Thyroid gland (tissue), 4 donors: ENCODE data around the gene SOX12. TPM values are rescaled to one million over a fixed set of nuclear protein-coding genes. Genes with fewer than 3 reads are reported as not detected.

Experiments
- DNase-seq, 2 donors: peaks; one replicate each; pipeline ENCODE4 v3.0.0-alpha.2; 2019
- H3K27ac ChIP-seq, 3 donors: fragments of 200-600 bp; sonication (generic); 1 replicate in 2 of 3; 2 replicates in 1 of 3; pipeline ENCODE4 v1.5.1; 2016 to 2019; ENCODE audit warnings: mild to moderate bottlenecking in 1 of 3, moderate library complexity in 1 of 3
- H3K27me3 ChIP-seq: fragments of 200-600 bp; sonication (generic); one replicate; pipeline ENCODE4 v1.5.1; 2019
- H3K36me3 ChIP-seq, 2 donors: fragments of 200-600 bp; sonication (generic); one replicate each; pipeline ENCODE4 v1.5.1; 2016 to 2019
- H3K4me1 ChIP-seq, 2 donors: fragments of 200-600 bp; sonication (generic); one replicate each; pipeline ENCODE4 v1.5.1; 2017 to 2019
- H3K4me3 ChIP-seq, 3 donors: fragments of 200-600 bp; sonication (generic); replicated peaks in 1 of 3; 1 replicate in 2 of 3; 2 replicates in 1 of 3; pipeline ENCODE4 v1.5.1; 2016; ENCODE audit warnings: mild to moderate bottlenecking in 1 of 3
- H3K9me3 ChIP-seq: fragments of 200-600 bp; sonication (generic); one replicate; pipeline ENCODE4 v1.5.1; 2017
- POLR2A ChIP-seq, 2 donors: fragments of 450-650 bp; IDR thresholded peaks; one replicate each; pipeline ENCODE4 v1.6.1; 2017; ENCODE audit warnings: antibody characterized with exemption in 2 of 2, mild to moderate bottlenecking in 2 of 2, moderate library complexity in 1 of 2
- WGBS, 2 donors: methylation state at CpG; one replicate each; pipeline ENCODE4 v1.1.5; 2017; 5-methylcytosine and 5-hydroxymethylcytosine counted together
- intact Hi-C: fragments of 100-400 bp; cut with DNase I; formaldehyde crosslinking; loops from one replicate; pipeline ENCODE4 v1.15.1; 2023
- total RNA-seq, 4 donors: library from RNA; depleted of rRNA; stranded (reverse); fragments of >200 nt; gene quantifications; one replicate each; pipeline ENCODE4 v1.2.3, GENCODE V29; 2016
- TF ChIP-seq, protein P1 (sequence below), 6 experiments: fragments of 200-600 bp in 3 of 6; fragments of 450-650 bp in 3 of 6; sonication (generic) in 3 of 6; IDR thresholded peaks; one replicate each; pipeline ENCODE4 v1.5.1; 2016 to 2019; ENCODE audit warnings: antibody characterized with exemption in 6 of 6, mild to moderate bottlenecking in 2 of 6, inconsistent platforms in 1 of 6, moderate library complexity in 1 of 6

SOX12 gene
- total RNA-seq, 4 donors from 2014 or later: 7.1 to 12.9 (median 9.0) TPM

DNA sequence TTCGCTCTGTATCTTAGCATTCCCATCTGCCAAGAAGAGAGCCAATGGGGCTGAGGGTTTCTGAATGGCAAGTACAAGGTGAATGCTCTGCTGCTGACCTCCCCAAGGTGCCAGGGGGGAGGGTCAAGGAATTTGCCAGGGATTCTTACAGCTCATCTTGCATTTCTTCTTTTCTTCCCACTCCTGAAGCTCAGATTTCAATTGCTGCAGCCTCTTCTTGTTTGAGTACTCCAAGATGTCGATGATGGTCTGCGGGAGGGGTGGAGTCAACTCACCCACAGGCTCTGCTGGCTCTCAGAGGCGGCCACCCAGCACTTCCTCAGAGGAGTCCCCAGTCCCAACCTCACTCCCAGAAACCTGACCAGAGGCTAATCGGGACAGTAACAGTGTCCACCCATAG is 47.2 kb upstream of the SOX12 start:
- no peaks in the 10 kb centered on the region for H3K4me1 ChIP-seq
- intact Hi-C loops: no loop called here
- no peak for DNase-seq
- H3K27me3 ChIP-seq: no peaks in the 10 kb centered on the region
- no peaks in the 10 kb centered on the region for H3K9me3 ChIP-seq
- no peak for TF ChIP-seq POLR2A (IDR thresholded peaks at IDR 0.05)
- TF ChIP-seq, protein P1, sequence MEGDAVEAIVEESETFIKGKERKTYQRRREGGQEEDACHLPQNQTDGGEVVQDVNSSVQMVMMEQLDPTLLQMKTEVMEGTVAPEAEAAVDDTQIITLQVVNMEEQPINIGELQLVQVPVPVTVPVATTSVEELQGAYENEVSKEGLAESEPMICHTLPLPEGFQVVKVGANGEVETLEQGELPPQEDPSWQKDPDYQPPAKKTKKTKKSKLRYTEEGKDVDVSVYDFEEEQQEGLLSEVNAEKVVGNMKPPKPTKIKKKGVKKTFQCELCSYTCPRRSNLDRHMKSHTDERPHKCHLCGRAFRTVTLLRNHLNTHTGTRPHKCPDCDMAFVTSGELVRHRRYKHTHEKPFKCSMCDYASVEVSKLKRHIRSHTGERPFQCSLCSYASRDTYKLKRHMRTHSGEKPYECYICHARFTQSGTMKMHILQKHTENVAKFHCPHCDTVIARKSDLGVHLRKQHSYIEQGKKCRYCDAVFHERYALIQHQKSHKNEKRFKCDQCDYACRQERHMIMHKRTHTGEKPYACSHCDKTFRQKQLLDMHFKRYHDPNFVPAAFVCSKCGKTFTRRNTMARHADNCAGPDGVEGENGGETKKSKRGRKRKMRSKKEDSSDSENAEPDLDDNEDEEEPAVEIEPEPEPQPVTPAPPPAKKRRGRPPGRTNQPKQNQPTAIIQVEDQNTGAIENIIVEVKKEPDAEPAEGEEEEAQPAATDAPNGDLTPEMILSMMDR (IDR thresholded peaks at IDR 0.05): no peak
- peaks cover 0 to 15% of the 10 kb centered on the region in 2 donors for H3K36me3 ChIP-seq
- WGBS, 2 donors: 65 to 75% methylated on average over 5 of the region's 5 CpGs
- H3K4me3 ChIP-seq: no peak overlapping the region
- H3K27ac ChIP-seq: no peak overlapping the region

DNA sequence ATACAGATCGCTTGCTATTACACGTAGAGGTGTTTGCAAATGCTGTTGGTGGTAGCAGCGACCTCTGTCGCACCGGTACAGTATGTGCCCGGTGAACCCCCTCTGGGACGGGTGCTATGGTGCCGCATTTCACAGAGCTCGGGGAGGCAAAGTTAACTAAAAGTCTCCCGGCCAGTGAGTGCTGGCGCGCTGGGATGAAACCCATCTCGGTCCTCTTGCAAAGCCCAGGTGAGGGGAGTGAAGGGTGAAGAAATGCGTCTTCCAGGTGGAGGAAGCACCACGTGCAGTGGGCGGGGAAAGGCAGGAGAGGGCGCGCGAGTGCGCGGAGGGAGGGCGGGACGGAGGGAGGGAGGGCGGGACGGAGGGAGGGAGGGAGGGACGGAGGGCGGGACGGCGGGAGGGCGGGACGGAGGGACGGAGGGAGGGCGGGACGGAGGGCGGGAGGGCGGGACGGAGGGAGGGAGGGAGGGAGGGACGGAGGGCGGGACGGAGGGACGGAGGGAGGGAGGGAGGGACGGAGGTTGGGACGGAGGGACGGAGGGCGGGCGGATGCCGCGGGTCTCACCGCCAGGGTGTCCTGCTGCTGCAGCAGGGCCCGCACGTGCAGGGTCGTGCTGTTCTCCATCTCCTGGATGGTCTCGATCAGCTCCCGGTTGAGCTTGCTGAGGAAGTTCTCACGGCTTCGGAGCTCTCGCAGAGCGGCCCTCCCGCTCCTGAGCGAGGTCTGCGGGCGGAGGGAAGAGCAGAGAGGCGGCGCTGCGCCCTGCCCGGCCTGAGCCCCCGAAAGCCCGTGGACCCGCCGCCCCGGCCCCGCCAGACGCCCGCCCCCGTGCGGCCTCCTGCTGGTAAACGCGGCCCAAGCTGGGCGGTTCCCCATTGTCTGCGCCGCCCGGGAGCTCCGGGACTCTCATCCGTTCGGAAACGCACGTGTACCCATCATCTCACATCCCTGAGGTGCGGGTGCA is 46.5 kb upstream of the SOX12 start:
- WGBS, 2 donors: 68 to 84% methylated on average over 47 to 57 of the region's 88 CpGs
- intact Hi-C loops: no loop called here
- no peak for TF ChIP-seq POLR2A (IDR thresholded peaks at IDR 0.05)
- TF ChIP-seq, protein P1 (IDR thresholded peaks at IDR 0.05): peak in 2 of 6 experiments; percentile 13 to 24
- Histone ChIP-seq H3K27me3 (no peaks in the 10 kb centered on the region), H3K9me3 (no peaks in the 10 kb centered on the region), H3K4me1 (no peaks in the 10 kb centered on the region), H3K27ac (no peak overlapping the region), H3K36me3 (peaks cover 0 to 15% of the 10 kb centered on the region in 2 donors), H3K4me3 (peak overlapping the region in 1 of 3 donors; percentile 4)
- peak in 1 of 2 donors; percentile 56 for DNase-seq

DNA sequence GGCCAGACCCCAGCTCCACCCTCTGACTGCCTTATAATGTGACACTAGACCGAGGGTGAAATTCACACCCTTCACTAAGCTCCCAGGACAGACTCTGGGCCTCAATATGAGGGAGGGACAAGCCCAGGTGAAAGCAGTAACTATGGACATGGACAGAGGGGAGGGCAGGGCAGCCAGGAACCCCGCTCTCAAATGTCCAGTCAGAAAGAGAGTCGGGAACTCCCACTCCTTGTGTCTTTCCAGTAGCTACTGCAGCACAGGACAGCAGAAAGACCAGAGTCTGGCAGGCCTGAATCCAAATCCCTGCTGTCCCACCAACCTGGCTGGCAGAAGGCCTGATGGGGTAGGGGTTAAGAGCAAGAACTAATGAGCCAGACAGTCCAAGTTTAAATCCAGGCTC is 41.2 kb upstream of the SOX12 start:
- DNase-seq: no peak
- 76% methylated on average over 3 of the region's 3 CpGs for WGBS, 2 donors
- H3K27me3 ChIP-seq: no peaks in the 10 kb centered on the region
- no peaks in the 10 kb centered on the region for H3K4me1 ChIP-seq
- no peak for TF ChIP-seq POLR2A (IDR thresholded peaks at IDR 0.05)
- TF ChIP-seq, protein P1 (IDR thresholded peaks at IDR 0.05): no peak
- intact Hi-C loops: no loop called here
- no peak overlapping the region for H3K4me3 ChIP-seq
- H3K9me3 ChIP-seq: no peaks in the 10 kb centered on the region
- no peak overlapping the region for H3K27ac ChIP-seq
- no peaks in the 10 kb centered on the region for H3K36me3 ChIP-seq

DNA sequence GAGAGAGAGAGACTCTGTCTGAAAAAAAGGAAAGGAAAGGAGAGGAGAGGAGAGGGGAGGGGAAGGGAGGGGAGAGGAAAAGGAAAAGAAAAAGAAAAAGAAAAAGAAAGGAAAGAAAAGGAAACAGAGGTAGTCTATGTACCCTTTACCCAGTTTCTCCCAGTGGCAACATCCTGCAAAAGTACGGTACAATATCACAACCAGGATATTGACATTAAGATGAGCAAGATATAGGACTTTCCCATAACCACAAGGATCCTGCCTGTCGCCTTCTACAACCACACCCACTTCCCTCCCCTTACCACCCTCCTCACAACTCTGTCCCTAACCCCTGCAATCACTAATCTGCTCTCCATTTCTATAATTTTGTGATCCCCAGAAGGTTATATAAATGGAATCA is 38.8 kb upstream of the SOX12 start:
- H3K4me1 ChIP-seq: peaks cover 0 to 9% of the 10 kb centered on the region in 2 donors
- H3K27ac ChIP-seq: no peak overlapping the region
- 75 to 82% methylated on average over 2 of the region's 2 CpGs for WGBS, 2 donors
- no peak overlapping the region for H3K4me3 ChIP-seq
- no peak for DNase-seq
- H3K9me3 ChIP-seq: no peaks in the 10 kb centered on the region
- intact Hi-C loops: no loop called here
- no peaks in the 10 kb centered on the region for H3K27me3 ChIP-seq
- TF ChIP-seq POLR2A (IDR thresholded peaks at IDR 0.05): no peak
- TF ChIP-seq, protein P1 (IDR thresholded peaks at IDR 0.05): no peak
- H3K36me3 ChIP-seq: no peaks in the 10 kb centered on the region
